Activated B cell treated with CpG ODN at 0.5 μM for 24 hours (primary cell): ENCODE results near the gene OMD. TPM values are rescaled to one million over a fixed set of nuclear protein-coding genes. Genes with fewer than 3 reads are reported as not detected.

Experiments used
- ATAC-seq: fragments of 200-7000 bp; cut with Tn5 transposase; one replicate; pipeline ENCODE4 v1.10.0; 2021; ENCODE audit warnings: low read depth, mild to moderate bottlenecking, moderate library complexity
- CTCF ChIA-PET: fragments of 350-600 bp; sonication (Branson Sonifier 250); formaldehyde crosslinking; loops from one replicate; lab custom pipeline; 2021; ENCODE audit warnings: antibody characterized with exemption; lab: Charles Lee
- POLR2A ChIA-PET: fragments of 350-600 bp; sonication (Branson Sonifier 250); formaldehyde crosslinking; loops from one replicate; lab custom pipeline; 2021; ENCODE audit warnings: antibody characterized with exemption; lab: Charles Lee
- DNase-seq: peaks from one replicate; pipeline ENCODE4 v3.0.0; 2022
- H3K27ac Mint-ChIP-seq: one replicate; pipeline ENCODE4 v1.8.0; 2020; ENCODE audit warnings: mixed read lengths
- H3K27me3 Mint-ChIP-seq: one replicate; pipeline ENCODE4 v1.8.0; 2021; ENCODE audit warnings: mixed read lengths
- H3K36me3 Mint-ChIP-seq: one replicate; pipeline ENCODE4 v1.8.0; 2021; ENCODE audit warnings: low read depth, mixed read lengths
- H3K4me1 Mint-ChIP-seq: one replicate; pipeline ENCODE4 v1.8.0; 2021; ENCODE audit warnings: mixed read lengths
- H3K4me3 Mint-ChIP-seq: one replicate; pipeline ENCODE4 v1.8.0; 2020; ENCODE audit warnings: mild to moderate bottlenecking, mixed read lengths
- H3K9me3 Mint-ChIP-seq: one replicate; pipeline ENCODE4 v1.8.0; 2020; ENCODE audit warnings: mixed read lengths
- CTCF ChIP-seq: fragments of 200-600 bp; IDR thresholded peaks from one replicate; pipeline ENCODE4 v1.8.0; 2022; ENCODE audit warnings: antibody characterized with exemption, mild to moderate bottlenecking
- intact Hi-C: fragments of 100-400 bp; cut with micrococcal nuclease; formaldehyde crosslinking; loops from one replicate; pipeline ENCODE4 v1.15.1; 2024
- total RNA-seq: library from RNA; stranded (reverse); gene quantifications from 2 replicates; pipeline ENCODE4 v1.2.3, GENCODE V29; 2022

Gene OMD
- total RNA-seq, 1 donor from 2014 or later = not detected

- no peak overlapping the region for H3K4me3 Mint-ChIP-seq
- no peak overlapping the region for H3K27ac Mint-ChIP-seq
- H3K9me3 Mint-ChIP-seq = no peaks in the 10 kb centered on the region
- intact Hi-C loops = no loop called here
- ChIA-PET CTCF (no interaction called here), POLR2A (no interaction called here)
- H3K36me3 Mint-ChIP-seq = peaks cover 3% of the 10 kb centered on the region
- TF ChIP-seq CTCF = no peak
- no peaks in the 10 kb centered on the region for H3K27me3 Mint-ChIP-seq
- no peaks in the 10 kb centered on the region for H3K4me1 Mint-ChIP-seq
- ATAC-seq (no peak), DNase-seq (no peak)
Measured at GRCh38 chr9:92385477-92385876, 38.8 kb downstream of the OMD start.

- TF ChIP-seq CTCF = no peak
- no peaks in the 10 kb centered on the region for H3K27me3 Mint-ChIP-seq
- DNase-seq = no peak
- ATAC-seq = no peak
- H3K4me3 Mint-ChIP-seq = no peak overlapping the region
- POLR2A ChIA-PET = no interaction called here
- intact Hi-C loops = no loop called here
- no peaks in the 10 kb centered on the region for H3K4me1 Mint-ChIP-seq
- peaks cover 3% of the 10 kb centered on the region for H3K36me3 Mint-ChIP-seq
- H3K9me3 Mint-ChIP-seq = no peaks in the 10 kb centered on the region
- CTCF ChIA-PET = no interaction called here
- no peak overlapping the region for H3K27ac Mint-ChIP-seq
Measured at GRCh38 chr9:92385001-92385400, 39.3 kb downstream of the OMD start.

- CTCF ChIA-PET = no interaction called here
- no peaks in the 10 kb centered on the region for H3K27me3 Mint-ChIP-seq
- H3K36me3 Mint-ChIP-seq = peaks cover 3% of the 10 kb centered on the region
- no peak for TF ChIP-seq CTCF
- H3K4me1 Mint-ChIP-seq = no peaks in the 10 kb centered on the region
- POLR2A ChIA-PET = no interaction called here
- no peaks in the 10 kb centered on the region for H3K9me3 Mint-ChIP-seq
- H3K27ac Mint-ChIP-seq = no peak overlapping the region
- intact Hi-C loops = no loop called here
- no peak for DNase-seq
- H3K4me3 Mint-ChIP-seq = no peak overlapping the region
- no peak for ATAC-seq
Measured at GRCh38 chr9:92384375-92384774, 39.9 kb downstream of the OMD start.

- Mint-ChIP-seq H3K36me3 (peaks cover 3% of the 10 kb centered on the region), H3K27ac (no peak overlapping the region), H3K27me3 (no peaks in the 10 kb centered on the region), H3K9me3 (no peaks in the 10 kb centered on the region), H3K4me3 (no peak overlapping the region), H3K4me1 (no peaks in the 10 kb centered on the region)
- ATAC-seq (no peak), DNase-seq (no peak)
- POLR2A ChIA-PET = interaction anchor here (0.6 kb wide), 1 partner anchor 10 kb away, joined by 5 read pairs; no protein-coding TSS in a partner anchor
- CTCF ChIA-PET = no interaction called here
- intact Hi-C loops = no loop called here
- TF ChIP-seq CTCF = no peak
Measured at GRCh38 chr9:92381775-92382174, 42.5 kb downstream of the OMD start.

- Mint-ChIP-seq H3K4me1 (no peaks in the 10 kb centered on the region), H3K27ac (no peak overlapping the region), H3K27me3 (no peaks in the 10 kb centered on the region), H3K36me3 (peaks cover 12% of the 10 kb centered on the region), H3K4me3 (no peak overlapping the region), H3K9me3 (peaks cover 7% of the 10 kb centered on the region)
- intact Hi-C loops = no loop called here
- ChIA-PET CTCF (no interaction called here), POLR2A (no interaction called here)
- ATAC-seq = no peak
- DNase-seq = no peak
- no peak for TF ChIP-seq CTCF
Measured at GRCh38 chr9:92380603-92381002, 43.7 kb downstream of the OMD start.
